HG03139 (cell line): Measurements from ENCODE around the gene TAS2R3.
A peak's percentile ranks its signal among the peaks of the same experiment; 100 is the strongest.
"Not testable (repeated sequence)": the region's sequence is repeated elsewhere in the genome, so short reads cannot be mapped to it uniquely, and the experiment has no call there.

Experiments used
- ATAC-seq: cut with Tn5 transposase; IDR thresholded peaks from one replicate; pipeline ENCODE4 v1.9.1; 2021; ENCODE audit not compliant: unreplicated experiment

Gene TAS2R3, protein sequence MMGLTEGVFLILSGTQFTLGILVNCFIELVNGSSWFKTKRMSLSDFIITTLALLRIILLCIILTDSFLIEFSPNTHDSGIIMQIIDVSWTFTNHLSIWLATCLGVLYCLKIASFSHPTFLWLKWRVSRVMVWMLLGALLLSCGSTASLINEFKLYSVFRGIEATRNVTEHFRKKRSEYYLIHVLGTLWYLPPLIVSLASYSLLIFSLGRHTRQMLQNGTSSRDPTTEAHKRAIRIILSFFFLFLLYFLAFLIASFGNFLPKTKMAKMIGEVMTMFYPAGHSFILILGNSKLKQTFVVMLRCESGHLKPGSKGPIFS

GRCh38 chr7:141763797-141764196 lies at the start of gene TAS2R3:
Gene TAS2R3, plus strand, starts transcription at chr7:141764097. Its CDS starts 62 bp downstream, at chr7:141764159.
- no peak for ATAC-seq

- ATAC-seq: no peak
Measured at GRCh38 chr7:141714571-141714970, 49.3 kb upstream of the TAS2R3 start.

DNA sequence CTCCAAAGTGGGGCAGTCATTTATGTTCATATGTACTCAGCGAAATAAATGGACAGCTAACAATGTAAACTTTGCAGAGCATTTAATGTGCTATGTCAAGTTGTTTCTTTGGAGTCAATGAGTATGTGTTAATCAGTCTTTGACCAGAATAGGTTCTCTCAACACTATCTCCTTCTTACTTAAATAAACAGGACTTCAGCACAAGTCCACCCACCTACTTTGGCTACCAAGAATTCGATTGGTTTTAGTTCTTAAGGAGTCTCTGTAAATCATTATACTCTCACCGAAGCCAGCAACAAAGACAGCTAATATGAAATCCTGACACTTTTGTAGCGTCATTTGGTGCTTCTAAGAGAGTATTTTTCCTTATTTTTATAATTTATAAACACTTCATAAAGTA lies 48.9 kb upstream of the TAS2R3 start:
- ATAC-seq: no peak

- no peak for ATAC-seq
Measured at GRCh38 chr7:141715794-141716689, 47.9 kb upstream of the TAS2R3 start.

- ATAC-seq: no peak
Measured at GRCh38 chr7:141717450-141717849, 46.4 kb upstream of the TAS2R3 start.

DNA sequence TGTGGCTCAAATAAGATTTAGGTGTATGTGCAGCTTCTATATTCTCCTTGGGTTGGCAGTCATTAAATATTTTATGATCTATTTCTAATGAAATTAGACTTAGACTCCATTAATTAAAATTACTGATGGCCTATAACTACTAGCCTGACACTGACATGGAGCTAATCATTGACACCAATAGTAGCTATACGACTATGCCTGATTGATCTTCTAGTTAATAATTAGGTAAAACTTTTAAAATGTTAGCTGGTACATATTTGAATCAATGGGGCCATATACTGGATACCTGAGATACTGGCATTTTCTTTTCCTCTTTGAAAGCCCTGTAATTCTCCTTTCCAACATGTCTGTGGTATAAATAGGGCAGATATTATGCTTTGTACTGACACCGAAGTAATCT lies 41.4 kb upstream of the TAS2R3 start:
- no peak for ATAC-seq

GRCh38 chr7:141729020-141729419 lies 34.9 kb upstream of the TAS2R3 start:
- no peak for ATAC-seq

GRCh38 chr7:141731476-141732149 lies 32.3 kb upstream of the TAS2R3 start:
- ATAC-seq: no peak

DNA sequence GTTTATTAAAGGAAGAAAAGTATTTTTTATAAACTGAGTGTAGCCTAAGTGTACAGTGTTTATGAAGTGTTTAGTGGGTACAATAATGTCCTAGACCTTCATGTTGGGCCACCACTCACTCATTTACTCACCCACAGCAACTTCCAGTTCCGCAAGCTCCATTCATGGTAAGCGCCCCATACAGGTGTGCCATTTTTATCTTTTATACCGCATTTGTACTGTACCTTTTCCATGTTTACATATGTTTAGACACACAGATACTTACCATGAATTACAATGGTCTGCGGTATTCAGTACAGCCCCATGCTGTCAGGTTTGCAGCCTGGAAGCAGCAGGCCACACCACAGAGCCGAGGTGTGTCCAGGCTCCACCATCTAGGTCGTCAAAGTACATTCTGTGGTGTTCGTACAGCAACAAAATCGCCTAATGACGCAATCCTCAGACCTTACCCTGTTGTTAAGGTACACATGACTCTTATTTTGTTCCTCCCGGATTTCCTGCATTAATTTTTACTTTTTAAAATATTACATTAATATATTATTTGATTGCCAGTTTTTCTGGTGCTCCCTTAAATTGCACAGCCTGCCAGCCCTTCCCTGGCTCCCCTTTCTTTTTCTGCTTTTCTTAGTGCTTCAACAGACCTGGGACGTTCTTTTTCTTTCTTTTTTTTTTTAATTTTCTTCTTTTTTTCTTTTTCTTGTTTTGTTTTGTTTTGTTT lies 26.6 kb upstream of the TAS2R3 start:
- no peak for ATAC-seq

DNA sequence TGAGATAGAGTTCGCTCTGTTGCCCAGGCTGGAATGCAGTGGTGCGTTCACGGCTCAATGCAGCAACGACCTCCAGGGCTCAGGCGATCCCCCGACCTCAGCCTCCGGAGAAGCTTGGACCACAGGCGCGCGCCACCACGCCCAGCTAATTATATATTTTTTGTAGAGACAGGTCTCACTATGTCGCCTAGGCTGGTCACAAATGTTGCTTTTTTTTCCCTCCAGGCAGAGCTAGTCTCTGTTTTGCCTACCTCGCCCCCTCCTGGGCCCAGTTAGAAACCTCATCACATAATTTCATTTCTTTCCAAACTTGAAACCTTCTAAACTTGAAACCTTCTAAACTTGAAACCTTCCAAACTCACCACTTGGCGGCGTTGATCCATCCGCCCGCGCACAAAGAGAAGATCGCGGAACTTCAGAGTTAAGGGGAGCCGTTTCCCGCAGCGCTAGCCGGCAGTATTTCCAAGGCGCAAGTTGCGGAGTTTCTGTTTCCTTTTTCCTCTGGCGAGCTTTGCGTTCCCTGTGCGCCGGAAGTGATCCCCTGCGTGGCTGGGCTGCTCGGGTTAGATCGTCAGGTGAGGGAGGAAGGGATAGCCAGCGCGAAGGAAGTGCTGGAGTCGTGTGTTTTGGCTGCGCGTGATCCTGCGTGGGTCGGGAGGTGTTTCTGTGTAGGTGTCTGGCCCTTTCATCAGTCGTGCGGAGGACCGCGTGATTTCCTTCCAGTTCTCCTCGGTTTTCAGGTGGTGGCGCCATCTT lies 25.9 kb upstream of the TAS2R3 start, which contains the start of gene SSBP1:
SSBP1 (plus strand) TSS at position 523 of the 756 bp plus-strand sequence. CDS start 809 bp downstream, outside the sequence.
- peak; percentile 84 for ATAC-seq

GRCh38 chr7:141738592-141739013 lies 25.3 kb upstream of the TAS2R3 start:
- ATAC-seq: no peak

DNA sequence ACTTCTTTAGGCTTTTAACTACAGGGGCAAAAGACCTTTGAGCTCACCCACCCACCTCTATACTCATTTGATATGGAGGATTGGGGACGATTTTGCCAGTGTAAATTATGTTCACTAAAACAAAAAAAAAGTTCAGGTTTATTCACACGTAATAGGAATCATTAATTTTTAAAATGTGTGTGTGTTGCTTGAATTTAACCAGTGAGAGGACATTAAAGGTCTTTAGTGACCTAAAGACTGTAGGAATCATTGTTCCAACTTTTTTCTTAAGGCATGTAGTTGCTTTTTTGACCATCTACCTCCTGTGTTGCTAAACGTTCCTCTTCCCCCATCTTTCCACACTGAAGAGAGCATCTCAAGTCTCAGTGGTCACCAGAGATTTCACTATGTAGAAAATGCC lies 24.6 kb upstream of the TAS2R3 start:
- no peak for ATAC-seq

DNA sequence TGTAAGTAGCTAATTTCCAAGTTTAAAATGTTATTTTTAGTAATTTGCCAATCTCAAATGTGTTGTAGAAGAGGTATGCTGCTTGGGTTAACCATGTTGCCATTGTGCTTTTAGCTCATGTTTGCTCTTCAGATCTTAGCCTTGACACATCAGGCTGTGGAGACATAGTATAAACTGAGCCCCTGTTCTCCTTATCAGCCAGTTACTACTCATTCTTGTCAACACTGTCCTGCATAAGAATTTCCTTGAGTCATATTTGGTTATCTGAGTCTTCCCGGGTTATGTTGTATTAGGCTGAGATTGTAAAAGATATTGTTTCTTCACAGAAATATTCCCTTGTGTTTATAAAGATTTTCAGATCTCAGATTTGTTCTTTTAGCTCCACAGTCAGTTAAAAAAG lies 21.7 kb upstream of the TAS2R3 start:
- ATAC-seq: no peak

DNA sequence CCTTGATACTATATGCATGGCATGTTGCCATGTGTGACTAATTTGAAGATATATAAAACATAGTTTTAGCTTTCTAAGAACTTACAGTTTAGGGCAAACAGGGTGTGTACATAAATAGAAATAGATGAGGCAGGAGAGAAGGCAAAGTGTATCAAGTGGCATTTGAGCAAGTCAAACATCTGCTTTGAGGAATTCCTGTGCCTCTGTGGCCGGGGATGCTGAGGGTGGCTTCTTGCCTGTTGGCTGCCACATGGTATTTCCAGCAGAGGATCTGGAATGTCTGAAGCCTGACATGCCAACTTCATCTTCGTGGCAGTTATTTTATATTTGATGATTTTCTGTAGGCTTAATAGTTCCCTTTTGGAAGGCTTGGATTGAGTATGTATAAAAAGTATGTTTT lies 19.8 kb upstream of the TAS2R3 start:
- no peak for ATAC-seq

GRCh38 chr7:141748396-141748795 lies 15.5 kb upstream of the TAS2R3 start:
- no peak for ATAC-seq

DNA sequence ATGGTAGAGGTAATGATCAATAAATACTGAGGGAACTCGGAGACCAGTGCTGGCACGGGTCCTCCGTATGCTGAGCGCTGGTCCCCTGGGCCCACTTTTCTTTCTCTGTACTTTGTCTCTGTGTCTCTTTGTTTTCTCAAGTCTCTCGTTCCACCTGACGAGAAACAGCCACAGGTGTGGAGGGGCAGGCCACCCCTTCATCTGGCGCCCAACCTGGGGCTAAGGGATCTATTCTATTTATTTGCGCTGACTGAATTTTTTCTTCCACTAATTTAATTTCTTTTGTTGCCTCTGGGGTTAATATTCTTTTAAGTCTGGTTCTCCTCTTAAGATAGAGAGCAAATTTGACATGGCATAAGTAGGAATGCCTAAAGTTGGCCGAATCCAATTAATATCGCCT lies 12.0 kb upstream of the TAS2R3 start:
- ATAC-seq: not testable (repeated sequence)

DNA sequence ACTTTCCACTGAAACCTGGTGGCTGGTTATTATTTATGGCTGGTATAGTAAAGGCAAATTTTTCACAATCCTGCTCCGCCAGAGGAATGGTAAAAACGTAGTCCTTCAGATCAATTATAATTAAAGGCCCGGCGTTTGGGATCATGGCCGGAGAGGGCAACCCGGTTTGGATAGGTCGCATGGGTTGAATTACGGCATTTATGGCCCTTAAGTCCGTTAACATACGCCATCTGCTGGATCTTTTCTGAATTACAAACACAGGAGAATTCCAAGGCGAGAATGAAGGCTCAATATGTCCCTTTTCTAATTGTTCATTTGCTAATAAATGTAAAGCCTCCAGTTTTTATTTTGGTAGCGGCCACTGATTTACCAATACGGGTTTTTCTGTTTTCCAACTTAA lies 11.3 kb upstream of the TAS2R3 start:
- ATAC-seq: no peak

DNA sequence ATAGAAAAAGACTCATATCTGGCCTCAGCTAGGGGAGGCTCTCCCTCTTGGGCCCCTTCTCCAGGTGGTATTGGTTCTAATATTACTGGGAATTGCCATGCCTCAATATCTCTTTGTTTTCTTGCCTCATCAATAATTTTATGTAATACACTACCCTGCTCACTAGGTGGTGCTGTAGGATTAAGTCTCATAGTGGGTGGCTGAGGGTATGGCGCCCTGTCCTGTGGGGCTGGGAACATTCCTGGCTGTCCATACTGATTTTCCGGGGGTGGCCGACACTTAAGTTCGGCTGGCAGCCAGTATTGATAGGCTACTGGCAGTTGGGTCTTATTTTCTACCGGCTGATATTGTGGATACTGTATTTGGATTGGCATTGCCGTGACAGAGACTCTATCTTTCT lies 9.0 kb upstream of the TAS2R3 start:
- ATAC-seq: no peak

DNA sequence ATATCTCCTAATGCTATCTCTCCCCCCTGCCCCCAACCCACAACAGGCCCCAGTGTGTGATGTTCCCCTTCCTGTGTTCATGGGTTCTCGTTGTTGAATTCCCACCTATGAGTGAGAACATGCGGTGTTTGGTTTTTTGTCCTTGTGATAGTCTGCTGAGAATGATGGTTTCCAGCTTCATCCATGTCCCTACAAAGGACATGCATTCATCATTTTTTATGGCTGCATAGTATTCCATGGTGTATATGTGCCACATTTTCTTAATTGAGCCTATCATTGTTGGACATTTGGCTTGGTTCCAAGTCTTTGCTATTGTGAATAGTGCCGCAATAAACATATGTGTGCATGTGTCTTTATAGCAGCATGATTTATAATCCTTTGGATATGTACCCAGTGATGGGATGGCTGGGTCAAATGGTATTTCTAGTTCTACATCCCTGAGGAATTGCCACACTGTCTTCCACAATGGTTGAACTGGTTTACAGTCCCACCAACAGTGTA lies 6.2 kb downstream of the TAS2R3 start:
- ATAC-seq: not testable (repeated sequence)

DNA sequence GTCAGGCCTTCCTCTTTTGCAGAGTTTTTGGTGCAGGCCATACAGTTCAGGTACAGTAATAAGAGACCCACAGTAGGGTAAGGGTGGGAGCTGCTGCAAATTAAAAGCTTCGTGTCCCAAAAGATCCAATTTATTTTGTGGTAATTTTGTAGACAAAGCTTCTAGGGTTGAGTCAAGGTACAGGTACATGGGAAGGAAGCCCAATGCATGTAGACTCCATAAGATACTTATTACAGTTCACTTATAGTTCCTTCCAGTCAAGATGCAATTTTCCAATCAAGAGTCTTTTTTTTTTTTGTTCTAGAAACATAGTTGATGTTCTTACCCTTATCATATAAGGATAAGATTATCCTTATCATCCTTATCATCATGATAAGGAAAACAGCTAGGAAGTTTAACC lies 12.5 kb downstream of the TAS2R3 start, which contains the start of gene TAS2R4:
TAS2R4 (plus strand) TSS at position 301 of the 400 bp plus-strand sequence. CDS start 1,815 bp downstream, outside the sequence.
- no peak for ATAC-seq
